Measurements from ENCODE around the gene C10orf105. TPM values are rescaled to one million over a fixed set of nuclear protein-coding genes. Genes with fewer than 3 reads are reported as not detected.

Gene C10orf105
- total RNA-seq, 2 experiments from 2014 or later, result 0.09 to 0.15 TPM

- peak; percentile 28 for DNase-seq (ENCODE audit: low spot score)
- Histone ChIP-seq H3K9me2 (ENCODE audit: insufficient read depth, low read length) (no peaks in the 10 kb centered on the region), H3K4me3 (ENCODE audit: low read depth, low read length, poor library complexity, severe bottlenecking) (peak overlapping the region; percentile 56), H3K36me3 (ENCODE audit: insufficient read depth, low read length) (no peaks in the 10 kb centered on the region), H2AFZ (ENCODE audit: low read length) (peak overlapping the region; percentile 69), H3K9me3 (ENCODE audit: low read length) (no peaks in the 10 kb centered on the region), H3K4me1 (ENCODE audit: insufficient read depth, low read length, poor library complexity, severe bottlenecking) (peaks cover 63% of the 10 kb centered on the region), H3K4me2 (ENCODE audit: low read length) (peak overlapping the region; percentile 91), H3K79me2 (ENCODE audit: insufficient read depth, low read depth, low read length) (no peaks in the 10 kb centered on the region), H4K20me1 (ENCODE audit: insufficient read depth, low read length) (no peaks in the 10 kb centered on the region), H3K27ac (ENCODE audit: low read depth, low read length, poor library complexity, severe bottlenecking) (peak overlapping the region; percentile 95)
- POLR2A ChIA-PET, result interaction anchor here (0.6 to 2.3 kb wide), 9 partner anchors 14 to 131 kb away, joined by 3 to 9 read pairs (median 5); partner anchors contain the start of gene VSIR
- BruUV-seq (replicated peaks), result no TSS peak
- intact Hi-C loops (cut with micrococcal nuclease; ENCODE audit: unreplicated experiment), result loop anchor here (10.0 kb wide), 1 partner anchor 166 kb away; no protein-coding TSS in a partner anchor
- CTCF ChIA-PET (ENCODE audit: unreplicated experiment), result interaction anchor here (0.9 to 1.3 kb wide), 2 partner anchors 11 to 107 kb away, joined by 4 to 5 read pairs; no protein-coding TSS in a partner anchor
- TF ChIP-seq EZH2phosphoT487 (IDR thresholded peaks at IDR 0.05; ENCODE audit: borderline replicate concordance, low read depth, low read length), result no peak
- no peak for TF ChIP-seq CTCF (conservative IDR thresholded peaks at IDR 0.05; ENCODE audit: low read length)
Measured at GRCh38 chr10:71729161-71729636, 9.6 kb upstream of the C10orf105 start.

- Histone ChIP-seq H4K20me1 (ENCODE audit: insufficient read depth, low read length) (no peaks in the 10 kb centered on the region), H2AFZ (ENCODE audit: low read length) (peak overlapping the region; percentile 69; the same call in 1 of the 2 replicates), H3K9me2 (ENCODE audit: insufficient read depth, low read length) (no peaks in the 10 kb centered on the region), H3K9me3 (ENCODE audit: low read length) (no peaks in the 10 kb centered on the region), H3K36me3 (ENCODE audit: insufficient read depth, low read length) (no peaks in the 10 kb centered on the region), H3K4me1 (ENCODE audit: insufficient read depth, low read length, poor library complexity, severe bottlenecking) (peaks cover 55% of the 10 kb centered on the region), H3K4me3 (ENCODE audit: low read depth, low read length, poor library complexity, severe bottlenecking) (peak overlapping the region; percentile 56), H3K79me2 (ENCODE audit: insufficient read depth, low read depth, low read length) (no peaks in the 10 kb centered on the region), H3K4me2 (ENCODE audit: low read length) (peak overlapping the region; percentile 91), H3K27ac (ENCODE audit: low read depth, low read length, poor library complexity, severe bottlenecking) (peak overlapping the region; percentile 95)
- ChIA-PET POLR2A (interaction anchor here (0.6 to 1.8 kb wide), 11 partner anchors 20 to 132 kb away, joined by 3 to 8 read pairs (median 3); partner anchors contain the start of gene VSIR), CTCF (ENCODE audit: unreplicated experiment) (interaction anchor here (0.6 to 1.3 kb wide), 7 partner anchors 10 to 108 kb away, joined by 3 to 5 read pairs (median 4); no protein-coding TSS in a partner anchor)
- no peak for TF ChIP-seq CTCF (conservative IDR thresholded peaks at IDR 0.05; ENCODE audit: low read length)
- TF ChIP-seq EZH2phosphoT487 (IDR thresholded peaks at IDR 0.05; ENCODE audit: borderline replicate concordance, low read depth, low read length), result no peak
- no TSS peak for BruUV-seq (replicated peaks)
- intact Hi-C loops (cut with micrococcal nuclease; ENCODE audit: unreplicated experiment), result loop anchor here (1.0 to 10.0 kb wide), 3 partner anchors 20 to 167 kb away; no protein-coding TSS in a partner anchor
- peak; percentile 92 for DNase-seq (ENCODE audit: low spot score)
Measured at GRCh38 chr10:71727738-71728737, 8.5 kb upstream of the C10orf105 start.

Measured in OCI-LY7 (cell line).